H1 (cell line): Measurements from ENCODE around the gene FBN2. TPM values are rescaled to one million over a fixed set of nuclear protein-coding genes. Genes with fewer than 3 reads are reported as not detected.

Experiments used
- ATF2 ChIP-seq: IDR thresholded peaks from 2 replicates; pipeline ENCODE4 v1.6.1; 2012; ENCODE audit warnings: low read length, inconsistent platforms
- CBX5 ChIP-seq: fragments of 300-800, 300-1000 bp; sonication (generic); IDR thresholded peaks from 2 replicates; pipeline ENCODE4 v1.7.1; 2016; ENCODE audit warnings: antibody characterized with exemption, low read length, low read depth
- polyA plus RNA-seq, 7 experiments: library from polyadenylated mRNA; depleted of rRNA in 3 of 7; stranded (reverse) in 5 of 7; unstranded in 2 of 7; fragments of >200 nt in 5 of 7; fragments of 200-250 nt in 2 of 7; gene quantifications; 1 replicate in 5 of 7; 2 replicates in 1 of 7; 4 replicates in 1 of 7; pipeline versions ENCODE4 v1.2.1 to v1.2.3, GENCODE V29; 2011 to 2013; ENCODE audit warnings: missing spikeins in 2 of 7, mixed read lengths in 2 of 7
- total RNA-seq: library from RNA; stranded (reverse); fragmentation: NEBNext Ultra II Directional; extraction: Animal tissue kit (Norgen Biotek cat#: 25700); gene quantifications from 2 replicates; pipeline ENCODE4 v1.2.1, GENCODE V29; 2021

The FBN2 gene
- total and polyA plus RNA-seq, 2 of the 8 experiments (the other 6 are each of a cell fraction or from before 2014, with no cell fraction given): 14.1 to 16.3 TPM

GRCh38 chr5:128335339-128335738 lies 202.7 kb downstream of the FBN2 start (continued):
- TF ChIP-seq ATF2 (no peak), CBX5 (no peak)
